ENCODE measurements around the gene OR7A10. TPM values are rescaled to one million over a fixed set of nuclear protein-coding genes. Genes with fewer than 3 reads are reported as not detected.

OR7A10 gene
- total RNA-seq, 1 donor from 2014 or later, result not detected

- H3K9me3 Mint-ChIP-seq (ENCODE audit: unreplicated experiment), result no peaks in the 10 kb centered on the region
- no peaks in the 10 kb centered on the region for H3K36me3 Mint-ChIP-seq (ENCODE audit: low read depth, unreplicated experiment)
- TF ChIP-seq CTCF (IDR thresholded peaks at IDR 0.05; ENCODE audit: unreplicated experiment), result no peak
- H3K4me3 Mint-ChIP-seq (ENCODE audit: unreplicated experiment), result no peak overlapping the region
- H3K4me1 Mint-ChIP-seq (ENCODE audit: unreplicated experiment), result no peaks in the 10 kb centered on the region
- DNase-seq (ENCODE audit: low spot score), result no peak
- H3K27ac Mint-ChIP-seq (ENCODE audit: unreplicated experiment), result no peak overlapping the region
- no peaks in the 10 kb centered on the region for H3K27me3 Mint-ChIP-seq (ENCODE audit: unreplicated experiment)
These were observed 11.3 kb downstream of the OR7A10 start for GRCh38 chr19:14837391-14837790.

- no peaks in the 10 kb centered on the region for H3K9me3 Mint-ChIP-seq (ENCODE audit: unreplicated experiment)
These were observed 13.7 kb downstream of the OR7A10 start, which contains the start of the genes OR7A5 and OR7C1 for GRCh38 chr19:14835011-14835410. Gene OR7A5 (minus strand): TSS chr19:14835185. CDS start chr19:14828241, 6,944 bp downstream. Gene OR7C1 (minus strand): TSS chr19:14835185. CDS start chr19:14800136, 35,049 bp downstream.

GRCh38 chr19:14830702-14831101 lies 18.0 kb downstream of the OR7A10 start:
- Mint-ChIP-seq H3K36me3 (ENCODE audit: low read depth, unreplicated experiment) (peaks cover 5% of the 10 kb centered on the region), H3K27ac (ENCODE audit: unreplicated experiment) (no peak overlapping the region), H3K4me1 (ENCODE audit: unreplicated experiment) (no peaks in the 10 kb centered on the region), H3K4me3 (ENCODE audit: unreplicated experiment) (no peak overlapping the region), H3K9me3 (ENCODE audit: unreplicated experiment) (peaks cover 4% of the 10 kb centered on the region), H3K27me3 (ENCODE audit: unreplicated experiment) (no peaks in the 10 kb centered on the region)
- DNase-seq (ENCODE audit: low spot score), result no peak
- no peak for TF ChIP-seq CTCF (IDR thresholded peaks at IDR 0.05; ENCODE audit: unreplicated experiment)

More at GRCh38 chr19:14835011-14835410, 13.7 kb downstream of the OR7A10 start, which contains the start of the genes OR7A5 and OR7C1:
- no peak within 1 kb of the TSS for H3K4me3 Mint-ChIP-seq (ENCODE audit: unreplicated experiment)
- H3K4me1 Mint-ChIP-seq (ENCODE audit: unreplicated experiment), result no peaks in the 10 kb centered on the region
- no peak within 1 kb of the TSS for H3K27ac Mint-ChIP-seq (ENCODE audit: unreplicated experiment)
- H3K36me3 Mint-ChIP-seq (ENCODE audit: low read depth, unreplicated experiment), result no peaks in the 10 kb centered on the region
- DNase-seq (ENCODE audit: low spot score), result no peak
- H3K27me3 Mint-ChIP-seq (ENCODE audit: unreplicated experiment), result no peaks in the 10 kb centered on the region
- no peak for TF ChIP-seq CTCF (IDR thresholded peaks at IDR 0.05; ENCODE audit: unreplicated experiment)

GRCh38 chr19:14826006-14826405 lies 22.7 kb downstream of the OR7A10 start:
- peaks cover 5% of the 10 kb centered on the region for H3K36me3 Mint-ChIP-seq (ENCODE audit: low read depth, unreplicated experiment)
- peaks cover 8% of the 10 kb centered on the region for H3K9me3 Mint-ChIP-seq (ENCODE audit: unreplicated experiment)
- no peak overlapping the region for H3K27ac Mint-ChIP-seq (ENCODE audit: unreplicated experiment)
- DNase-seq (ENCODE audit: low spot score), result no peak
- TF ChIP-seq CTCF (IDR thresholded peaks at IDR 0.05; ENCODE audit: unreplicated experiment), result no peak
- H3K4me3 Mint-ChIP-seq (ENCODE audit: unreplicated experiment), result no peak overlapping the region
- H3K27me3 Mint-ChIP-seq (ENCODE audit: unreplicated experiment), result peaks cover 3% of the 10 kb centered on the region
- H3K4me1 Mint-ChIP-seq (ENCODE audit: unreplicated experiment), result no peaks in the 10 kb centered on the region

GRCh38 chr19:14821937-14822336 lies 26.8 kb downstream of the OR7A10 start:
- no peak for TF ChIP-seq CTCF (IDR thresholded peaks at IDR 0.05; ENCODE audit: unreplicated experiment)
- Mint-ChIP-seq H3K9me3 (ENCODE audit: unreplicated experiment) (peaks cover 11% of the 10 kb centered on the region), H3K4me1 (ENCODE audit: unreplicated experiment) (no peaks in the 10 kb centered on the region), H3K27ac (ENCODE audit: unreplicated experiment) (no peak overlapping the region), H3K27me3 (ENCODE audit: unreplicated experiment) (peaks cover 3% of the 10 kb centered on the region), H3K4me3 (ENCODE audit: unreplicated experiment) (no peak overlapping the region), H3K36me3 (ENCODE audit: low read depth, unreplicated experiment) (no peaks in the 10 kb centered on the region)
- DNase-seq (ENCODE audit: low spot score), result no peak
